WTC11 (cell line): ENCODE data around the gene TESK2. TPM values are rescaled to one million over a fixed set of nuclear protein-coding genes. Genes with fewer than 3 reads are reported as not detected.

Source experiments
- ATAC-seq: fragments of 200-7000 bp; cut with Tn5 transposase; 2 replicates; pipeline ENCODE4 v1.10.0; 2021; ENCODE audit warnings: mild to moderate bottlenecking, moderate library complexity
- CTCF ChIA-PET: fragments of 300-600 bp; sonication (Branson Sonifier 250); formaldehyde crosslinking; loops from one replicate; lab custom pipeline; 2021; ENCODE audit warnings: antibody characterized with exemption; lab: Charles Lee
- POLR2A ChIA-PET: fragments of 350-600 bp; sonication (Branson Sonifier 250); formaldehyde crosslinking; loops from one replicate; lab custom pipeline; 2021; ENCODE audit warnings: antibody characterized with exemption; lab: Charles Lee
- DNase-seq: peaks from one replicate; pipeline ENCODE4 v3.0.0; 2021; ENCODE audit warnings: low spot score
- H3K27ac Mint-ChIP-seq: 2 replicates; pipeline ENCODE4 v1.8.0; 2021; ENCODE audit warnings: mixed read lengths
- H3K27me3 Mint-ChIP-seq: 2 replicates; pipeline ENCODE4 v1.8.0; 2021; ENCODE audit warnings: low read depth, mild to moderate bottlenecking, moderate library complexity, mixed read lengths
- H3K36me3 Mint-ChIP-seq: 2 replicates; pipeline ENCODE4 v1.8.0; 2021; ENCODE audit warnings: mixed read lengths
- H3K4me1 Mint-ChIP-seq: 2 replicates; pipeline ENCODE4 v1.8.0; 2022; ENCODE audit warnings: mixed read lengths
- H3K4me3 Mint-ChIP-seq: 2 replicates; pipeline ENCODE4 v1.8.0; 2021; ENCODE audit warnings: mild to moderate bottlenecking, moderate library complexity, mixed read lengths
- H3K9me3 Mint-ChIP-seq: 2 replicates; pipeline ENCODE4 v1.8.0; 2021; ENCODE audit warnings: mixed read lengths
- AR ChIP-seq: fragments of 250-450 bp; sonication (Bioruptor Pico); IDR thresholded peaks from 2 replicates; pipeline ENCODE4 v1.9.0; 2021; ENCODE audit warnings: mild to moderate bottlenecking
- ATF2 ChIP-seq: sonication (generic); formaldehyde crosslinking; IDR thresholded peaks from 2 replicates; pipeline ENCODE4 v1.8.1; 2022; ENCODE audit warnings: low read depth, missing genetic modification reagents, borderline replicate concordance
- CBFB ChIP-seq: sonication (generic); formaldehyde crosslinking; IDR thresholded peaks from 2 replicates; pipeline ENCODE4 v1.8.1; 2022; ENCODE audit warnings: mild to moderate bottlenecking, low read depth, missing genetic modification reagents
- CDX4 ChIP-seq: fragments of 250-450 bp; sonication (Bioruptor Pico); IDR thresholded peaks from 2 replicates; pipeline ENCODE4 v1.9.0; 2021; ENCODE audit warnings: moderate library complexity, mild to moderate bottlenecking, inconsistent platforms, borderline replicate concordance
- ERG ChIP-seq: fragments of 250-450 bp; sonication (Bioruptor Pico); IDR thresholded peaks from 2 replicates; pipeline ENCODE4 v1.8.0; 2021; ENCODE audit warnings: mild to moderate bottlenecking
- GABPB1 ChIP-seq: sonication (generic); formaldehyde crosslinking; IDR thresholded peaks from 2 replicates; pipeline ENCODE4 v1.8.1; 2023; ENCODE audit warnings: mild to moderate bottlenecking, missing genetic modification reagents
- MAX ChIP-seq: sonication (generic); formaldehyde crosslinking; IDR thresholded peaks from 2 replicates; pipeline ENCODE4 v1.8.0; 2022; ENCODE audit warnings: mild to moderate bottlenecking, missing genetic modification reagents
- MLX ChIP-seq: sonication (generic); formaldehyde crosslinking; IDR thresholded peaks from 2 replicates; pipeline ENCODE4 v1.8.1; 2023; ENCODE audit warnings: mild to moderate bottlenecking, missing genetic modification reagents, moderate library complexity
- MXD4 ChIP-seq: fragments of 250-450 bp; sonication (Bioruptor Pico); IDR thresholded peaks from 2 replicates; pipeline ENCODE4 v1.8.0; 2021; ENCODE audit warnings: mild to moderate bottlenecking, moderate library complexity, borderline replicate concordance
- NFATC4 ChIP-seq: fragments of 250-450 bp; sonication (Bioruptor Pico); IDR thresholded peaks from 2 replicates; pipeline ENCODE4 v1.9.0; 2021; ENCODE audit warnings: mild to moderate bottlenecking
- NFE2L1 ChIP-seq: sonication (generic); formaldehyde crosslinking; IDR thresholded peaks from 2 replicates; pipeline ENCODE4 v1.8.1; 2023; ENCODE audit warnings: missing genetic modification reagents
- RORB ChIP-seq: fragments of 250-450 bp; sonication (Bioruptor Pico); IDR thresholded peaks from 2 replicates; pipeline ENCODE4 v1.9.0; 2021; ENCODE audit warnings: mild to moderate bottlenecking
- TEAD4 ChIP-seq: sonication (generic); formaldehyde crosslinking; IDR thresholded peaks from 2 replicates; pipeline ENCODE4 v1.8.0; 2022; ENCODE audit warnings: mild to moderate bottlenecking, missing genetic modification reagents
- USF1 ChIP-seq: sonication (generic); formaldehyde crosslinking; IDR thresholded peaks from 2 replicates; pipeline ENCODE4 v1.8.0; 2022; ENCODE audit warnings: mild to moderate bottlenecking, missing genetic modification reagents
- USF2 ChIP-seq: sonication (generic); formaldehyde crosslinking; IDR thresholded peaks from 2 replicates; pipeline ENCODE4 v1.8.1; 2023; ENCODE audit warnings: mild to moderate bottlenecking, missing genetic modification reagents, moderate library complexity
- ZBTB43 ChIP-seq: sonication (generic); formaldehyde crosslinking; IDR thresholded peaks from 2 replicates; pipeline ENCODE4 v1.8.1; 2023; ENCODE audit warnings: mild to moderate bottlenecking, missing genetic modification reagents
- total RNA-seq: library from RNA; stranded (reverse); gene quantifications from 3 replicates; pipeline ENCODE4 v1.2.3, GENCODE V29; 2021

TESK2 gene
- total RNA-seq, 1 experiment from 2014 or later: 13.3 TPM

- no peak for TF ChIP-seq CBFB (CRISPR knock-in tag)
- TF ChIP-seq MLX (CRISPR knock-in tag): no peak
Measured at GRCh38 chr1:45345014-45345413, 145.9 kb downstream of the TESK2 start (continued).

- Mint-ChIP-seq H3K9me3 (no peaks in the 10 kb centered on the region), H3K36me3 (peaks cover 23% of the 10 kb centered on the region), H3K4me1 (peaks cover 9% of the 10 kb centered on the region), H3K27ac (no peak overlapping the region), H3K27me3 (no peaks in the 10 kb centered on the region), H3K4me3 (no peak overlapping the region)
- DNase-seq (no peak), ATAC-seq (no peak)
- TF ChIP-seq USF2 (CRISPR knock-in tag): no peak
- no peak for TF ChIP-seq MXD4 (CRISPR knock-in tag)
- TF ChIP-seq NFE2L1 (CRISPR knock-in tag): no peak
- TF ChIP-seq USF1 (CRISPR knock-in tag): no peak
- no peak for TF ChIP-seq TEAD4 (CRISPR knock-in tag)
- no peak for TF ChIP-seq RORB
- no peak for TF ChIP-seq ERG (CRISPR knock-in tag)
- no peak for TF ChIP-seq GABPB1 (CRISPR knock-in tag)
- no peak for TF ChIP-seq CDX4 (CRISPR knock-in tag)
- TF ChIP-seq MAX: no peak
- no peak for TF ChIP-seq NFATC4 (CRISPR knock-in tag)
- no peak for TF ChIP-seq ATF2 (CRISPR knock-in tag)
- TF ChIP-seq ZBTB43 (CRISPR knock-in tag): no peak
- no peak for TF ChIP-seq AR
- POLR2A ChIA-PET: no interaction called here
- CTCF ChIA-PET: no interaction called here
Measured at GRCh38 chr1:45344499-45344898, 146.5 kb downstream of the TESK2 start.
